Neural crest cell (in vitro differentiated cells): ENCODE data around the gene NAV2. TPM values are rescaled to one million over a fixed set of nuclear protein-coding genes. Genes with fewer than 3 reads are reported as not detected.

Experiments used
- DNase-seq: peaks from one replicate; pipeline ENCODE4 v3.0.0; 2021; ENCODE audit warnings: low read depth, mixed read lengths, low spot score
- H3K27ac Mint-ChIP-seq: one replicate; pipeline ENCODE4 v1.8.0; 2021; ENCODE audit warnings: mild to moderate bottlenecking, mixed read lengths; ENCODE audit not compliant: unreplicated experiment
- H3K27me3 Mint-ChIP-seq: 2 replicates; pipeline ENCODE4 v1.8.0; 2021; ENCODE audit warnings: low read depth, mild to moderate bottlenecking, mixed read lengths
- H3K36me3 Mint-ChIP-seq: 2 replicates; pipeline ENCODE4 v1.8.0; 2021; ENCODE audit warnings: low read depth, mild to moderate bottlenecking, mixed read lengths
- H3K4me1 Mint-ChIP-seq: 2 replicates; pipeline ENCODE4 v1.8.0; 2021; ENCODE audit warnings: mixed read lengths
- H3K4me3 Mint-ChIP-seq: one replicate; pipeline ENCODE4 v1.8.0; 2021; ENCODE audit warnings: mild to moderate bottlenecking, mixed read lengths
- H3K9me3 Mint-ChIP-seq: 2 replicates; pipeline ENCODE4 v1.8.0; 2021; ENCODE audit warnings: mixed read lengths
- total RNA-seq: library from RNA; stranded (reverse); gene quantifications from 2 replicates; pipeline ENCODE4 v1.2.1, GENCODE V29; 2021
- TF ChIP-seq, protein P1 (sequence below): fragments of 200-600 bp; sonication (generic); conservative IDR thresholded peaks from 2 replicates; pipeline ENCODE4 v1.5.0; 2021; ENCODE audit warnings: antibody characterized with exemption, mild to moderate bottlenecking

Gene NAV2
- total RNA-seq, 1 donor from 2014 or later: 14.1 TPM

GRCh38 chr11:19978668-19979518, 266.3 kb downstream of the NAV2 start:
- Mint-ChIP-seq H3K27me3 (no peaks in the 10 kb centered on the region), H3K36me3 (no peaks in the 10 kb centered on the region), H3K27ac (no peak overlapping the region), H3K4me1 (peaks cover 4% of the 10 kb centered on the region), H3K4me3 (no peak overlapping the region), H3K9me3 (no peaks in the 10 kb centered on the region)
- TF ChIP-seq, protein P1, sequence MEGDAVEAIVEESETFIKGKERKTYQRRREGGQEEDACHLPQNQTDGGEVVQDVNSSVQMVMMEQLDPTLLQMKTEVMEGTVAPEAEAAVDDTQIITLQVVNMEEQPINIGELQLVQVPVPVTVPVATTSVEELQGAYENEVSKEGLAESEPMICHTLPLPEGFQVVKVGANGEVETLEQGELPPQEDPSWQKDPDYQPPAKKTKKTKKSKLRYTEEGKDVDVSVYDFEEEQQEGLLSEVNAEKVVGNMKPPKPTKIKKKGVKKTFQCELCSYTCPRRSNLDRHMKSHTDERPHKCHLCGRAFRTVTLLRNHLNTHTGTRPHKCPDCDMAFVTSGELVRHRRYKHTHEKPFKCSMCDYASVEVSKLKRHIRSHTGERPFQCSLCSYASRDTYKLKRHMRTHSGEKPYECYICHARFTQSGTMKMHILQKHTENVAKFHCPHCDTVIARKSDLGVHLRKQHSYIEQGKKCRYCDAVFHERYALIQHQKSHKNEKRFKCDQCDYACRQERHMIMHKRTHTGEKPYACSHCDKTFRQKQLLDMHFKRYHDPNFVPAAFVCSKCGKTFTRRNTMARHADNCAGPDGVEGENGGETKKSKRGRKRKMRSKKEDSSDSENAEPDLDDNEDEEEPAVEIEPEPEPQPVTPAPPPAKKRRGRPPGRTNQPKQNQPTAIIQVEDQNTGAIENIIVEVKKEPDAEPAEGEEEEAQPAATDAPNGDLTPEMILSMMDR: no peak
- no peak for DNase-seq

DNA sequence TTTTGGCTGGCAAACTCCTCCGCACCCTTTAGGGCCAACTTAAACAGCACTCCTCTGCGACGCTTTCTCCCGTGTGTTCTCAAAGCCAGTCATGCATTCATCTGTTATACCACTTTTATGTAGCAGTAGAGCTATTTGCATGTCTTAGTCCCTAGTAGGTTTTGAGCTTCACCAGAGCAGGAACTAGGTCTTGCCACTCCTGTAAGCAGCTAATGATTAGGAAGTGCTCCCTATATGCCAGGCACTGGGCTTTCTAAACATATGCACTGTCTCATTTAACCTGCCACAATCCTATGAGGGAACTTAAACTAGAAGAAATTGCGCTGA, 266.8 kb downstream of the NAV2 start:
- TF ChIP-seq, protein P1: no peak
- Mint-ChIP-seq H3K9me3 (no peaks in the 10 kb centered on the region), H3K27ac (no peak overlapping the region), H3K27me3 (no peaks in the 10 kb centered on the region), H3K4me1 (peaks cover 4% of the 10 kb centered on the region), H3K36me3 (no peaks in the 10 kb centered on the region), H3K4me3 (no peak overlapping the region)
- no peak for DNase-seq

GRCh38 chr11:19980388-19980787, 267.8 kb downstream of the NAV2 start:
- TF ChIP-seq, protein P1: no peak
- no peak for DNase-seq
- no peak overlapping the region for H3K27ac Mint-ChIP-seq
- H3K36me3 Mint-ChIP-seq: no peaks in the 10 kb centered on the region
- no peak overlapping the region for H3K4me3 Mint-ChIP-seq
- H3K9me3 Mint-ChIP-seq: no peaks in the 10 kb centered on the region
- H3K4me1 Mint-ChIP-seq: peaks cover 4% of the 10 kb centered on the region
- no peaks in the 10 kb centered on the region for H3K27me3 Mint-ChIP-seq

- no peak overlapping the region for H3K4me3 Mint-ChIP-seq
- H3K9me3 Mint-ChIP-seq: no peaks in the 10 kb centered on the region
- no peaks in the 10 kb centered on the region for H3K36me3 Mint-ChIP-seq
- TF ChIP-seq, protein P1: no peak
- H3K4me1 Mint-ChIP-seq: peaks cover 4% of the 10 kb centered on the region
- H3K27me3 Mint-ChIP-seq: no peaks in the 10 kb centered on the region
- no peak overlapping the region for H3K27ac Mint-ChIP-seq
- DNase-seq: no peak
Measured at GRCh38 chr11:19980957-19981669, 268.5 kb downstream of the NAV2 start.

GRCh38 chr11:19982774-19983495, 270.3 kb downstream of the NAV2 start:
- peaks cover 4% of the 10 kb centered on the region for H3K4me1 Mint-ChIP-seq
- no peaks in the 10 kb centered on the region for H3K36me3 Mint-ChIP-seq
- TF ChIP-seq, protein P1: no peak
- no peak overlapping the region for H3K4me3 Mint-ChIP-seq
- no peak for DNase-seq
- H3K27me3 Mint-ChIP-seq: no peaks in the 10 kb centered on the region
- no peak overlapping the region for H3K27ac Mint-ChIP-seq
- no peaks in the 10 kb centered on the region for H3K9me3 Mint-ChIP-seq
